H9 (cell line): Measurements from ENCODE around the gene MUS81. TPM values are rescaled to one million over a fixed set of nuclear protein-coding genes. Genes with fewer than 3 reads are reported as not detected.
A peak's percentile ranks its signal among the peaks of the same experiment; 100 is the strongest.

Experiments used
- DNase-seq: peaks from one replicate; pipeline ENCODE4 v3.0.0-alpha.2; 2017
- H2AFZ ChIP-seq: one replicate; pipeline ENCODE4 v1.6.1; 2013; ENCODE audit warnings: mild to moderate bottlenecking, low read length, control low read depth, moderate library complexity
- H2AK5ac ChIP-seq: 2 replicates; pipeline ENCODE4 v1.6.1; 2013; ENCODE audit warnings: low read length, control low read depth, mixed read lengths; ENCODE audit not compliant: insufficient read length
- H2BK120ac ChIP-seq: one replicate; pipeline ENCODE4 v1.6.1; 2013; ENCODE audit warnings: low read depth, mild to moderate bottlenecking, low read length, control low read depth, inconsistent platforms; ENCODE audit not compliant: poor library complexity, severe bottlenecking
- H2BK12ac ChIP-seq: 2 replicates; pipeline ENCODE4 v1.6.1; 2013; ENCODE audit warnings: low read length, control low read depth, mixed read lengths, low read depth; ENCODE audit not compliant: insufficient read length
- H2BK15ac ChIP-seq: 2 replicates; pipeline ENCODE4 v1.6.1; 2013; ENCODE audit warnings: low read depth, low read length, control low read depth
- H2BK20ac ChIP-seq: one replicate; pipeline ENCODE4 v1.6.1; 2013; ENCODE audit warnings: low read depth, mild to moderate bottlenecking, low read length, control low read depth, inconsistent platforms; ENCODE audit not compliant: poor library complexity, severe bottlenecking
- H2BK5ac ChIP-seq: 2 replicates; pipeline ENCODE4 v1.6.1; 2013; ENCODE audit warnings: low read length, control low read depth, mixed read lengths; ENCODE audit not compliant: insufficient read length
- H3K14ac ChIP-seq: 2 replicates; pipeline ENCODE4 v1.6.1; 2013; ENCODE audit warnings: low read length, control low read depth; ENCODE audit not compliant: insufficient read depth
- H3K18ac ChIP-seq: 2 replicates; pipeline ENCODE4 v1.6.1; 2013; ENCODE audit warnings: low read depth, mild to moderate bottlenecking, mixed read lengths, low read length, control low read depth; ENCODE audit not compliant: insufficient read length
- H3K23ac ChIP-seq: 2 replicates; pipeline ENCODE4 v1.6.1; 2013; ENCODE audit warnings: low read length, control low read depth, mixed read lengths, low read depth; ENCODE audit not compliant: insufficient read length
- H3K23me2 ChIP-seq: 2 replicates; pipeline ENCODE4 v1.6.1; 2013; ENCODE audit warnings: low read depth, mild to moderate bottlenecking, mixed read lengths, low read length, control low read depth; ENCODE audit not compliant: insufficient read length, poor library complexity, severe bottlenecking
- H3K27ac ChIP-seq: 2 replicates; pipeline ENCODE4 v1.5.1; 2013; ENCODE audit warnings: low read length, control low read depth, mixed read lengths, low read depth; ENCODE audit not compliant: insufficient read length
- H3K27me3 ChIP-seq: 2 replicates; pipeline ENCODE4 v1.6.1; 2013; ENCODE audit warnings: low read length, control low read depth, inconsistent platforms; ENCODE audit not compliant: insufficient read depth
- H3K4ac ChIP-seq: 2 replicates; pipeline ENCODE4 v1.6.1; 2013; ENCODE audit warnings: low read depth, mild to moderate bottlenecking, control low read depth, inconsistent platforms, low read length, moderate library complexity
- H3K4me1 ChIP-seq: 2 replicates; pipeline ENCODE4 v1.6.1; 2013; ENCODE audit warnings: low read length, control low read depth, inconsistent platforms; ENCODE audit not compliant: insufficient read depth
- H3K4me2 ChIP-seq: 2 replicates; pipeline ENCODE4 v1.6.1; 2013; ENCODE audit warnings: low read length, control low read depth, mixed read lengths; ENCODE audit not compliant: insufficient read length, insufficient read depth
- H3K56ac ChIP-seq: 2 replicates; pipeline ENCODE4 v1.6.1; 2013; ENCODE audit warnings: low read depth, mild to moderate bottlenecking, mixed read lengths, low read length, control low read depth; ENCODE audit not compliant: insufficient read length
- H3K79me1 ChIP-seq: 2 replicates; pipeline ENCODE4 v1.6.1; 2013; ENCODE audit warnings: low read depth, mild to moderate bottlenecking, moderate library complexity, low read length, control low read depth, inconsistent platforms; ENCODE audit not compliant: insufficient read depth, poor library complexity, severe bottlenecking
- H3K79me2 ChIP-seq: 2 replicates; pipeline ENCODE4 v1.6.1; 2013; ENCODE audit warnings: low read length, control low read depth, inconsistent platforms; ENCODE audit not compliant: insufficient read depth
- H3K9ac ChIP-seq: 2 replicates; pipeline ENCODE4 v1.6.1; 2013; ENCODE audit warnings: low read length, control low read depth, mixed read lengths; ENCODE audit not compliant: insufficient read length; ENCODE audit errors: extremely low read depth
- H3K9me3 ChIP-seq: one replicate; pipeline ENCODE4 v1.6.1; 2013; ENCODE audit warnings: low read depth, low read length, inconsistent platforms; ENCODE audit not compliant: control insufficient read depth
- H3T11ph ChIP-seq: one replicate; pipeline ENCODE4 v1.6.1; 2013; ENCODE audit warnings: mild to moderate bottlenecking, low read length, control low read depth, inconsistent platforms
- H4K20me1 ChIP-seq: one replicate; pipeline ENCODE4 v1.6.1; 2013; ENCODE audit not compliant: control insufficient read depth, insufficient read length, insufficient read depth
- H4K5ac ChIP-seq: 2 replicates; pipeline ENCODE4 v1.6.1; 2013; ENCODE audit warnings: low read depth, mild to moderate bottlenecking, mixed read lengths, low read length, control low read depth; ENCODE audit not compliant: insufficient read length
- H4K8ac ChIP-seq: replicated peaks from 2 replicates; pipeline ENCODE4 v1.6.1; 2013; ENCODE audit warnings: low read length, control low read depth, mixed read lengths, low read depth; ENCODE audit not compliant: insufficient read length
- H4K91ac ChIP-seq: 2 replicates; pipeline ENCODE4 v1.6.1; 2013; ENCODE audit warnings: low read depth, mild to moderate bottlenecking, moderate library complexity, mixed read lengths, low read length, control low read depth; ENCODE audit not compliant: insufficient read length
- H3K27ac Mint-ChIP-seq, 3 experiments: 2 replicates in 2 of 3; 3 replicates in 1 of 3; pipeline ENCODE4 v1.8.0; 2020 to 2021; ENCODE audit warnings: mixed read lengths in 3 of 3, mild to moderate bottlenecking in 1 of 3, moderate library complexity in 1 of 3
- H3K27me3 Mint-ChIP-seq: 2 replicates; pipeline ENCODE4 v1.8.0; 2021; ENCODE audit warnings: low read depth, mild to moderate bottlenecking, moderate library complexity, mixed read lengths
- H3K36me3 Mint-ChIP-seq, 3 experiments: 2 replicates in 2 of 3; 3 replicates in 1 of 3; pipeline ENCODE4 v1.8.0; 2020 to 2021; ENCODE audit warnings: low read depth in 3 of 3, mixed read lengths in 3 of 3; ENCODE audit not compliant: insufficient read depth in 1 of 3
- H3K4me1 Mint-ChIP-seq, 2 experiments: 2 replicates each; pipeline ENCODE4 v1.8.0; 2020; ENCODE audit warnings: mixed read lengths in 2 of 2
- H3K4me3 Mint-ChIP-seq, 2 experiments: 2 replicates in 1 of 2; 3 replicates in 1 of 2; pipeline ENCODE4 v1.8.0; 2020 to 2021; ENCODE audit warnings: mild to moderate bottlenecking in 2 of 2, mixed read lengths in 2 of 2, moderate library complexity in 1 of 2
- H3K9me3 Mint-ChIP-seq, 2 experiments: 2 replicates in 1 of 2; 3 replicates in 1 of 2; pipeline ENCODE4 v1.8.0; 2020; ENCODE audit warnings: mild to moderate bottlenecking in 2 of 2, mixed read lengths in 2 of 2, moderate library complexity in 1 of 2
- CTCF ChIP-seq: fragments of 200-600 bp; sonication (generic); conservative IDR thresholded peaks from 3 replicates; pipeline ENCODE4 v1.8.0; 2021; ENCODE audit warnings: antibody characterized with exemption, mild to moderate bottlenecking
- WGBS: extraction: QIAGEN DNeasy Blood & Tissue Kit; methylation state at CpG from one replicate; pipeline ENCODE4 v1.1.7; 2013; ENCODE audit warnings: missing lambda C conversion rate, low lambda C conversion rate, mixed read lengths; ENCODE audit not compliant: insufficient read length; ENCODE audit errors: extremely low coverage; 5-methylcytosine and 5-hydroxymethylcytosine counted together
- total RNA-seq: library from RNA; stranded (reverse); gene quantifications from 2 replicates; pipeline ENCODE4 v1.2.1, GENCODE V29; 2021

The MUS81 gene
- total RNA-seq, 1 experiment from 2014 or later: 49.2 TPM

DNA sequence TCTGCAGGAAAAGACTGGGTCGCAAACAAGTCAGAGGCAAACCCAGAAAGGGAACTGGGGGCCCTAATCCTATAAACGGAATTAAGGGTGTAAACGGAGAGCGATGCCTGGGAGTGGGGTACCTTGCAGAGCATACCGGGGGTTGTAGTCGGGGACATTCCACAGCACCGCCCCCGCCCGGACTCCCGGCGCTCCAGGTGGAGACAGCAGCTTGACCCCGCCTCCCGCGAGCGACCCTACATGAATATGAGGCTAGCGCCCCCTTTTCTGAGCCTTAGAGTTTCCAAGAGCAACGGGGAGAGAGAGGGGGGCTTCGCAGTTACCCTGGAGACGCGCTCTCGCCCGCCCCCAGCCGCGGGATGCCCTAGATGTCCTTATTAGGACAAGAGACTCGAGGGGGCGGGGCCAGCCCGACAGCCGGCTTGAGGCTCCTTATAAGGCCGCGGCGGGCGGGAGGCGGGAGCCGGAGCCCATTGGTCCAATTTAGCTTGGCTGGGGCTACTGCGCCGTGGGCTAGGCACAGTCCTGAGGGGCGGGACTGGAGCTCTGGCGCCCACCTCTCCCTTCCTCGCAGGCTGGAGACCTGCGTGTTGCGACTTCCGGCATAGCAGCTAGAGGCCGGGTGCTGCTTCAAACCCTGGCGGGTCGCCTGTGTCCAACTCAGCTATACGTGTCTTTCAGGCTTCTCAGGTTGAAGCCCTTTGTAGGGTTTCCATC is 980 bp upstream of the MUS81 start:
- Histone ChIP-seq H3K79me1 (peaks cover 3% of the 10 kb centered on the region), H3K4ac (peak overlapping the region; percentile 61; the same call in 1 of the 2 replicates), H2BK20ac (no peak overlapping the region), H3K9ac (peak overlapping the region; percentile 81), H3K18ac (peak overlapping the region; percentile 94), H3K9me3 (no peaks in the 10 kb centered on the region), H2BK120ac (peak overlapping the region; percentile 79), H2BK5ac (peak overlapping the region; percentile 65), H4K8ac (no peak overlapping the region), H2AK5ac (no peak overlapping the region), H3K14ac (peak overlapping the region; percentile 98), H3K79me2 (peaks cover 14% of the 10 kb centered on the region; the same call in 1 of the 2 replicates), H2AFZ (no peak overlapping the region), H2BK15ac (no peak overlapping the region), H3K27me3 (no peaks in the 10 kb centered on the region), H4K20me1 (peaks cover 2% of the 10 kb centered on the region), H3K23ac (no peak overlapping the region), H3K4me2 (peak overlapping the region; percentile 92), H3K27ac (peak overlapping the region; percentile 83), H4K5ac (peak overlapping the region; percentile 63), H2BK12ac (no peak overlapping the region), H3K4me1 (no peaks in the 10 kb centered on the region), H3K56ac (no peak overlapping the region), H3T11ph (peak overlapping the region; percentile 9), H3K23me2 (peaks cover 25% of the 10 kb centered on the region), H4K91ac (peak overlapping the region; percentile 27)
- no CpG with 5 or more reads among the region's 46 CpGs for WGBS
- peak overlapping the region; percentile 78 to 93 for H3K4me3 Mint-ChIP-seq
- H3K36me3 Mint-ChIP-seq: peaks cover 44 to 51% (median 50%) of the 10 kb centered on the region in 3 experiments
- peaks cover 29 to 31% of the 10 kb centered on the region in 2 experiments for H3K4me1 Mint-ChIP-seq
- H3K27me3 Mint-ChIP-seq: no peaks in the 10 kb centered on the region
- peak; percentile 100 for DNase-seq
- H3K27ac Mint-ChIP-seq: peak overlapping the region; percentile 96 to 99 (median 99)
- peaks cover 0 to 3% of the 10 kb centered on the region in 2 experiments; a peak in 1 of 5 replicates for H3K9me3 Mint-ChIP-seq
- peak; percentile 46; the same call in 2 of the 3 replicates for TF ChIP-seq CTCF
